ENCODE data around the gene MGST1.
"Not testable (repeated sequence)": the region's sequence is repeated elsewhere in the genome, so short reads cannot be mapped to it uniquely, and the experiment has no call there.

MGST1 gene

GRCh38 chr12:16352481-16352880, 5.0 kb downstream of the MGST1 start:
- DNase-seq (ENCODE audit: low read depth in 2 of 2), result no peak

GRCh38 chr12:16358878-16359277, 11.4 kb downstream of the MGST1 start:
- DNase-seq (ENCODE audit: low read depth in 2 of 2), result no peak

DNA sequence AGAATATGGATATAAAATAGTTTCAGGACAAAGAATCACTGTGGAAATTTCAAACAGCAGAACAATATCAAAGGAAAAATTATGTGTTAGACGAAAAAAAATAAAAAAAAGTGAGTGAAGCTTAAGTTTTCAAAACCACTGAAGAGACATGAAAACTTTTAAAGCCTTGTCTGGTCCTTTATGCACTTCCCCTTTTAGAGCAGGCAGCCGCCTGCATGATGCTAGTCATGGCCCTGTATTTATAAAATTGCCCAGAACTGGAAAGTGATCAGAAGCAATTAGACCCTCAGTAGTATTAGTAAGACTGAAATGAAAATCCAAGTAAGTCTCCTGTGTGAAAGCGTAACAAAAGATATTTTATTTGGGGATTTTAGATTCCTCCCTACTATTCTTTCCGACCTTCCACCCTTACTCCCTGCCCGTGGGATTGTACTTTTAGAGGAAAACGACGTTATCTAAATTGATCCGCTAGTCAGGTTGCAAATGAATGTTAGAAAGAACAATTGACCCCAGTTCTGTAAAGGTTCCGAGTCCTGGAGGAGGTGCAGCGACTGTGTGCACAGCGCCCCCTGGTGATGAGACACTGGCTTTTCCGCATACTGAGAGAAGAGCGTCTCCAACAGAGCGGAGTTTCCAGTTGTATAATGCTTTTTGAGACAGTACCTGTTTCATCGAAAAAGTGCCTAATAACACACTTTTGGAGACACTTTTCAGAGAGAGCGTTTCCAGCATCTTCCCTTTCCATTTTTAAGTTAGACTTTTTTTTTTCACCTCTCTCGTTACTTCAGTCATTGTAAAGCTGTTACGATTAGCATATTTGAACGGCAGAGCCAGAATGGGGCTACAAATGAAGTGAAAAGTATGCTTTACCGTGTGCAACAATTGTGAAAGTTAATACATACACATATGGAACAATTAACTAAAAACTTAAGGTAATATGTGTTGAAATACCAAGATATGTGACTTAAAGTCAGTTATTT, 12.4 kb downstream of the MGST1 start:
- no peak for DNase-seq (ENCODE audit: low read depth in 2 of 2)

GRCh38 chr12:16361142-16361783, 13.8 kb downstream of the MGST1 start:
- DNase-seq (ENCODE audit: low read depth in 2 of 2), result no peak

DNA sequence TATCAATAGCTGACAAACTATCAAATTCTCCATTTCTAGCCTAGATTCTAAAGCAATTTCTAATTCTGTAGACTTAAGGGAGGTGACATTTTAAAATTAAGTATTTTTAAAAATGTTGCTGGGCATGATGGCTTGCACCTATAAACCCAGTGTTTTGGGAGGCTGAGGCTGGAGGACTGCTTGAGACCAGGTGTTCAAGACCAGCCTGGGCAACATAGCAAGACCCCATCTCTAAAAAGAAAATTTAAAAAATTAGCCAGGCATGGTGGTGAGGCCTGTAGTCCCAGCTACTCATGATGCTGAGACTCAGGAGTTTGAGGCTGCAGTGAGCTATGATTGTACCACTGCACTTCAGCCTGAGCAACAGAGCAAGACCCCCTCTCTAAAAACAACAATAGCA, 15.1 kb downstream of the MGST1 start:
- DNase-seq (ENCODE audit: low read depth in 2 of 2), result no peak

GRCh38 chr12:16369156-16369555, 21.7 kb downstream of the MGST1 start:
- no peak for DNase-seq (ENCODE audit: low read depth in 2 of 2)

- DNase-seq (ENCODE audit: low read depth in 2 of 2), result no peak
Observed at GRCh38 chr12:16370096-16370495, 22.7 kb downstream of the MGST1 start.

DNA sequence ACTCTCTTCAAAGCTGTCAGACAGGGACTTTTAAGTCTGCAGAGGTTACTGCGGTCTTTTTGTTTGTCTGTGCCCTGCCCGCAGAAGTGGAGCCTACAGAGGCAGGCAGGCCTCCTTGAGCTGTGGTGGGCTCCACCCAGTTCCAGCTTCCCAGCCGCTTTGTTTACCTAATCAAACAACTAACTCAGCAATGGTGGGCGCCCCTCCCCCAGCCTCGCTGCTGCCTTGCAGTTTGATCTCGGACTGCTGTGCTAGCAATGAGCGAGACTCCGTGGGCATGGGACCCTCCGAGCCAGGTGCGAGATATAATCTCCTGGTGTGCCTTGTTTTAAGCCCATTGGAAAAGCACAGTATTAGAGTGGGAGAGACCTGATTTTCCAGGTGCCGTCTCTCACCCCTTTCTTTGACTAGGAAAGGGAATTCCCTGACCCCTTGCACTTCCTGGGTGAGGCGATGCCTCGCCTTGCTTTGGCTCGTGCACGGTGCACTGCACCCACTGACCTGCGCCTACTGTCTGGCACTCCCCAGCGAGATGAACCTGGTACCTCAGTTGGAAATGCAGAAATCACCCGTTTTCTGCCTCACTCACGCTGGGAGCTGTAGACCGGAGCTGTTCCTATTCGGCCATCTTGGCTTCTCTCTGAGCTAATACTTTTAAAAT, 35.3 kb downstream of the MGST1 start:
- DNase-seq (ENCODE audit: low read depth in 2 of 2), result not testable (repeated sequence)

GRCh38 chr12:16384732-16385131, 37.3 kb downstream of the MGST1 start:
- no peak for DNase-seq (ENCODE audit: low read depth in 2 of 2)

- no peak for DNase-seq (ENCODE audit: low read depth in 2 of 2)
Observed at GRCh38 chr12:16385782-16386646, 38.6 kb downstream of the MGST1 start.

- no peak for DNase-seq (ENCODE audit: low read depth in 2 of 2)
Observed at GRCh38 chr12:16387919-16388318, 40.5 kb downstream of the MGST1 start.

DNA sequence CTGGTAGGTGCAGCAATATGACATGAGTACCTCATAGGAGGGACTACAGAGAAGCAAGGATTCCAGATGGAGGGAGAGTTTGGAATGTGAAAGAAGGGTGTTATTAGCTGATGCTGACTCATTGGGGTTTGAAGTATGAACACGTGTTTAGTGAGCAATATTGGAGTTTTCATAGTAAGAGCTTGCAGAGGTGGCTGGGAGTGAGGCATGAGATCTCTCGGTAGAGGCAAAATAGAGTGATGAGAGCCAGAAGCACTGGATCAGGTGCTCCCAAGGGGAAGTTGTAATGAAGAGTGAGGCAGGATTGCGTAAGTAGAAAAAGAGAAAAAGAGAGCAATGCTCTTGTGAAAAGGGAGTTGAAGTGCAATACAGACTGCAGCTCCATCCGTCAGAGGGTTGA, 42.1 kb downstream of the MGST1 start:
- DNase-seq (ENCODE audit: low read depth in 2 of 2), result no peak

DNA sequence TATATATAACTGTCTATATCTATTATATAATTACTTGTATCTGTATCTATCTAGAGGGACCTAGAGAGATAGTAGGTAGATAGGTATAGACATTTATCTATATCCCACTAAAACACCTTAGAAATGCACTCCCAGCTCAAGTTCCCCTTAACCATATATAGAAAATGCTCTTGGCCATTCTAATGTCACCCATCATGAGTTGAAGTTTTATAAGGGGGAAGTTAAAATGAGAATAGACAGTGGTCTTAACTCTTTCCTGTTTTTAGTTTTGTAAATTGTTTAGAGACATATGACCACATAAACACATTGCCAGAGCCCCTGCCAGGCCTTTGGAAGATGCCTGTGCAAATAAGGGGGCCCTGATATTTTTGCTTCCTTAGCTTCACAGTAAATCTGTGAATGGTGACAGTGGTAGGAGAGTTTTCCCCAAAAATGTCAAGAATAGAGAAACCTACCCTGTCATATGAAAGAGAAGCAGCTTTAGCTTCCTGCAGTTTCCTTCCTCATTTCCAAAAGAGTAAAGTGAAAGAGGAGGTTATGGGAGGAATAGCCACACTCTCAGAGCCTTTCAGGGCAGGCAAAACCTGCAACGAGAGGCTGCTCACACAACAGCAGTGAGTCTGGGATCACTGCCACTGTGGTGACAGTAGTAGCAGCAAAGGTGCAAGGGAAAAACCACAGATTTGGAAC, 45.5 kb downstream of the MGST1 start:
- DNase-seq (ENCODE audit: low read depth in 2 of 2), result no peak

GRCh38 chr12:16399101-16399500, 51.7 kb downstream of the MGST1 start:
- no peak for DNase-seq (ENCODE audit: low read depth in 2 of 2)

DNA sequence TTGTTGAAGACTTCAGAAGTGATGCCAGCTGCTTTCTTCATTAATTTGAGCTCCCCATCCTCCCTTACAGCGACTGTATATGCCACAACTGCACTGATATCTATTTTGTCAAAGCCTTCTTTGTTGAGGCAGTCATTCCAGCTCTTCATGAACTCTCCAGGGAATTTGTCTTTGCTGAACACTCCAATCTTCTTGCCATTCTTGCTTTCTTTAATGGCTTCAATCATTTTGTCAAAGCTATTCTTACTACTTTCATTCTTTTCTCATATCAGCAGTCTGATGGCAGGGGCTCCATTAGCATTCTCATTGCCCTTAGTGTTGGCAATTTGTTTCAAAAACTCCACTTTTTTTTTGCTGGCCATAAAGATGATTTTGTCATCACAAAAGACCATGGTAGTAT, 54.4 kb downstream of the MGST1 start:
- DNase-seq (ENCODE audit: low read depth in 2 of 2), result not testable (repeated sequence)

DNA sequence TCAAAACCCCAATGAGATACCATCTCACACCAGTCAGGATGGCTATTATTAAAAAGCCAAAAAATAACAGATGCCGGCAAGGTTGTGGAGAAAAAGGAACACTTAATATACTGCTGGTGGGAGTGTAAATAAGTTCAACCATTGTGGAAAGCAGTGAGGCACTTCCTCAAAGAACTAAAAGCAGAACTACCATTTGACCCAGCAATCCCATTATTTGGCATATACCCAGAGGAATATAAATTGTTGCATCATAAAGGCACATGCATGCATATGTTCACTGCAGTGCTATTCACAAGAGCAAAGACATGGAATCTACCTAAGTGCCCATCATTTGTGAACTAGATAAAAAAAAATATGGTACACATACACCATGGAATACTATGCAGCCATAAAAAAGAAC, 59.9 kb downstream of the MGST1 start:
- no peak for DNase-seq (ENCODE audit: low read depth in 2 of 2)

Data from stimulated activated CD8-positive, alpha-beta memory T cell treated with anti-CD3 and anti-CD28 coated beads, Interleukin-15, amount 100 ng/mL, for 4 hours (primary cell).